Chondrocyte (in vitro differentiated cells): ENCODE data around the gene NFRKB. TPM values are rescaled to one million over a fixed set of nuclear protein-coding genes. Genes with fewer than 3 reads are reported as not detected.
A peak's percentile ranks its signal among the peaks of the same experiment; 100 is the strongest.

ENCODE experiments used
- DNase-seq: peaks from one replicate; pipeline ENCODE4 v3.0.0; 2021; ENCODE audit warnings: mixed read lengths, low spot score
- H3K27ac Mint-ChIP-seq: one replicate; pipeline ENCODE4 v1.8.0; 2021; ENCODE audit warnings: mild to moderate bottlenecking, moderate library complexity, mixed read lengths; ENCODE audit not compliant: unreplicated experiment
- H3K27me3 Mint-ChIP-seq: 2 replicates; pipeline ENCODE4 v1.8.0; 2021; ENCODE audit warnings: low read depth, mixed read lengths
- H3K36me3 Mint-ChIP-seq: 2 replicates; pipeline ENCODE4 v1.8.0; 2021; ENCODE audit warnings: low read depth, mixed read lengths
- H3K4me1 Mint-ChIP-seq: 2 replicates; pipeline ENCODE4 v1.8.0; 2021; ENCODE audit warnings: low read depth, mild to moderate bottlenecking, mixed read lengths
- H3K4me3 Mint-ChIP-seq: one replicate; pipeline ENCODE4 v1.8.0; 2021; ENCODE audit warnings: mild to moderate bottlenecking, moderate library complexity, mixed read lengths; ENCODE audit not compliant: unreplicated experiment
- H3K9me3 Mint-ChIP-seq: 2 replicates; pipeline ENCODE4 v1.8.0; 2021; ENCODE audit warnings: low read depth, mixed read lengths
- total RNA-seq: library from RNA; stranded (reverse); gene quantifications from 3 replicates; pipeline ENCODE4 v1.2.1, GENCODE V29; 2021
- TF ChIP-seq, protein P1 (sequence below): fragments of 200-600 bp; sonication (generic); IDR thresholded peaks from 2 replicates; pipeline ENCODE4 v1.5.0; 2021; ENCODE audit warnings: antibody characterized with exemption, mild to moderate bottlenecking, moderate library complexity

NFRKB gene
- total RNA-seq, 1 donor from 2014 or later = 21.2 TPM

- TF ChIP-seq, protein P1, sequence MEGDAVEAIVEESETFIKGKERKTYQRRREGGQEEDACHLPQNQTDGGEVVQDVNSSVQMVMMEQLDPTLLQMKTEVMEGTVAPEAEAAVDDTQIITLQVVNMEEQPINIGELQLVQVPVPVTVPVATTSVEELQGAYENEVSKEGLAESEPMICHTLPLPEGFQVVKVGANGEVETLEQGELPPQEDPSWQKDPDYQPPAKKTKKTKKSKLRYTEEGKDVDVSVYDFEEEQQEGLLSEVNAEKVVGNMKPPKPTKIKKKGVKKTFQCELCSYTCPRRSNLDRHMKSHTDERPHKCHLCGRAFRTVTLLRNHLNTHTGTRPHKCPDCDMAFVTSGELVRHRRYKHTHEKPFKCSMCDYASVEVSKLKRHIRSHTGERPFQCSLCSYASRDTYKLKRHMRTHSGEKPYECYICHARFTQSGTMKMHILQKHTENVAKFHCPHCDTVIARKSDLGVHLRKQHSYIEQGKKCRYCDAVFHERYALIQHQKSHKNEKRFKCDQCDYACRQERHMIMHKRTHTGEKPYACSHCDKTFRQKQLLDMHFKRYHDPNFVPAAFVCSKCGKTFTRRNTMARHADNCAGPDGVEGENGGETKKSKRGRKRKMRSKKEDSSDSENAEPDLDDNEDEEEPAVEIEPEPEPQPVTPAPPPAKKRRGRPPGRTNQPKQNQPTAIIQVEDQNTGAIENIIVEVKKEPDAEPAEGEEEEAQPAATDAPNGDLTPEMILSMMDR = no peak
- Mint-ChIP-seq H3K27ac (peak overlapping the region; percentile 82), H3K36me3 (peaks cover 6% of the 10 kb centered on the region), H3K27me3 (no peaks in the 10 kb centered on the region), H3K9me3 (no peaks in the 10 kb centered on the region), H3K4me3 (peak overlapping the region; percentile 87), H3K4me1 (peaks cover 24% of the 10 kb centered on the region)
- DNase-seq = no peak
Measured at GRCh38 chr11:129896062-129896461, 684 bp upstream of the NFRKB start.

DNA sequence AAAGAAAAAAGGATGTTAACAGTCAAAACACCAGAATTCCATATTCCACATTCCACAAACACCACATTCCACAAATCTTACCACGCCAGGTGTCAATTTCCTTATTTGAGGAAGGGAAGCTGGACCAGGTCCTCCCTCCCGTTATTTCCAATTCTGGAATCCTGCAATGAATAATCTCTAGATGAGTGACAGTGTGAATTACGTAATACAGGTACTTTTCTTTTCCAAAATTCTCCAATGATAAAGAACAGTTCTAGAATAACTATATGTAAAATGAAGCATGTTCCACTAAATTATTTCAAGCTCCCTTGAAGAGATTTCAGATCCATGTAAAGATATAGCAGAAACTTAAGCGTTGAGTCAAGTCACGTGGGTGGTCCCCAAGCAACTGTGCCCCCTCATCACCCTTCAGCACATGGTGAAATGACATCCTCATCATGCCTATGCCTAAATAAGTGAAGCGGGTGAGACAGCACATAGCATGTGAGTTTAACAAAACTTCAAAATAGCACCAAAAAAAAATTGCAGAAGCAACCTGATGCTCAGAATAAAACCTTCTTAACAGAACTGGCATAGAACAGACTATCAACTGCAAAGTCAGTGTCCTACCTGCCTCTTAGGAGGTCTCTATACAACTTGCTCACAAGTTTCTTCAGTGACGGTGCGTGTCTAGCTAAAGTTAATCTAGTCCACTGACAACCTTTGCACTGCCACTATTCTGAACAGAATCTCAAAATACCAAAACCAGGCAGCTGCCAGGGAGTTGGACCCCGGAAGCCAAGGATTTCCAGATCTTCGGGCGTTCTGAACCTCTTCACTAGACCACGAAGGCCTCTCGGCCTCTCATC lies 876 bp downstream of the NFRKB start:
- no peak for DNase-seq
- no peaks in the 10 kb centered on the region for H3K27me3 Mint-ChIP-seq
- H3K36me3 Mint-ChIP-seq = peaks cover 9% of the 10 kb centered on the region
- no peaks in the 10 kb centered on the region for H3K9me3 Mint-ChIP-seq
- peaks cover 24% of the 10 kb centered on the region for H3K4me1 Mint-ChIP-seq
- H3K27ac Mint-ChIP-seq = peak overlapping the region; percentile 82
- H3K4me3 Mint-ChIP-seq = peak overlapping the region; percentile 87
- TF ChIP-seq, protein P1 = no peak

- Mint-ChIP-seq H3K4me1 (peaks cover 3% of the 10 kb centered on the region), H3K9me3 (no peaks in the 10 kb centered on the region), H3K27ac (no peak overlapping the region), H3K4me3 (no peak overlapping the region), H3K36me3 (peaks cover 41% of the 10 kb centered on the region), H3K27me3 (no peaks in the 10 kb centered on the region)
- TF ChIP-seq, protein P1 = no peak
- DNase-seq = no peak
Measured at GRCh38 chr11:129888451-129888850, 6.9 kb downstream of the NFRKB start.

DNA sequence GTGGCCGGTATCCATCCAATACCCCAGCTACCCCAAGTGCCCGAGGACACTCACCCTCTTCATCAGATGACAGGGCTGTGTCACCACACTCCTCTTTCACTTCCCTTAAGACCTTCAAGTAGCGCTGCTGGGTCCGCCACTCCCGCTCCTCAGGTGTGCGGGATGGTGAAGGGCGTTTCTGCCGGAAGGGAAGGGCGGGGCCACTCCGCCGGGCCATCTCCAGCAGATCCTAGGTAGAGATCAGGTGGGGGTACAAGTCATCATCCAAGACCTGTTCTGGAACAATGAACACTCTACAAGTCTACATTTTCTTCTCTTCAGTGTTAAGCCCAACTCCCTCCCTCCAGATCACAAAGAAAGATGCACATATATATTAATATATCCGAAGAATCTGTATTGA lies 10.0 kb downstream of the NFRKB start:
- H3K9me3 Mint-ChIP-seq = no peaks in the 10 kb centered on the region
- TF ChIP-seq, protein P1 = no peak

GRCh38 chr11:129884581-129884980 lies 10.8 kb downstream of the NFRKB start:
- Mint-ChIP-seq H3K27me3 (no peaks in the 10 kb centered on the region), H3K9me3 (no peaks in the 10 kb centered on the region), H3K36me3 (peaks cover 52% of the 10 kb centered on the region), H3K27ac (no peak overlapping the region), H3K4me3 (no peak overlapping the region), H3K4me1 (no peaks in the 10 kb centered on the region)
- TF ChIP-seq, protein P1 = no peak
- DNase-seq = no peak

More for the DNA sequence above, 10.0 kb downstream of the NFRKB start:
- H3K4me3 Mint-ChIP-seq = no peak overlapping the region
- H3K36me3 Mint-ChIP-seq = peaks cover 49% of the 10 kb centered on the region
- no peaks in the 10 kb centered on the region for H3K27me3 Mint-ChIP-seq
- DNase-seq = no peak
- no peak overlapping the region for H3K27ac Mint-ChIP-seq
- no peaks in the 10 kb centered on the region for H3K4me1 Mint-ChIP-seq
